NCI-H1436 treated with DMSO at 0.1 percent for 48 hours (cell line): ENCODE measurements around the gene NUP160.
"Not testable (repeated sequence)": the region's sequence is repeated elsewhere in the genome, so short reads cannot be mapped to it uniquely, and the experiment has no call there.

ENCODE experiments used
- DNase-seq: peaks from one replicate; lab custom pipeline; 2025; lab: John Stamatoyannopoulos, UW

Gene NUP160, protein sequence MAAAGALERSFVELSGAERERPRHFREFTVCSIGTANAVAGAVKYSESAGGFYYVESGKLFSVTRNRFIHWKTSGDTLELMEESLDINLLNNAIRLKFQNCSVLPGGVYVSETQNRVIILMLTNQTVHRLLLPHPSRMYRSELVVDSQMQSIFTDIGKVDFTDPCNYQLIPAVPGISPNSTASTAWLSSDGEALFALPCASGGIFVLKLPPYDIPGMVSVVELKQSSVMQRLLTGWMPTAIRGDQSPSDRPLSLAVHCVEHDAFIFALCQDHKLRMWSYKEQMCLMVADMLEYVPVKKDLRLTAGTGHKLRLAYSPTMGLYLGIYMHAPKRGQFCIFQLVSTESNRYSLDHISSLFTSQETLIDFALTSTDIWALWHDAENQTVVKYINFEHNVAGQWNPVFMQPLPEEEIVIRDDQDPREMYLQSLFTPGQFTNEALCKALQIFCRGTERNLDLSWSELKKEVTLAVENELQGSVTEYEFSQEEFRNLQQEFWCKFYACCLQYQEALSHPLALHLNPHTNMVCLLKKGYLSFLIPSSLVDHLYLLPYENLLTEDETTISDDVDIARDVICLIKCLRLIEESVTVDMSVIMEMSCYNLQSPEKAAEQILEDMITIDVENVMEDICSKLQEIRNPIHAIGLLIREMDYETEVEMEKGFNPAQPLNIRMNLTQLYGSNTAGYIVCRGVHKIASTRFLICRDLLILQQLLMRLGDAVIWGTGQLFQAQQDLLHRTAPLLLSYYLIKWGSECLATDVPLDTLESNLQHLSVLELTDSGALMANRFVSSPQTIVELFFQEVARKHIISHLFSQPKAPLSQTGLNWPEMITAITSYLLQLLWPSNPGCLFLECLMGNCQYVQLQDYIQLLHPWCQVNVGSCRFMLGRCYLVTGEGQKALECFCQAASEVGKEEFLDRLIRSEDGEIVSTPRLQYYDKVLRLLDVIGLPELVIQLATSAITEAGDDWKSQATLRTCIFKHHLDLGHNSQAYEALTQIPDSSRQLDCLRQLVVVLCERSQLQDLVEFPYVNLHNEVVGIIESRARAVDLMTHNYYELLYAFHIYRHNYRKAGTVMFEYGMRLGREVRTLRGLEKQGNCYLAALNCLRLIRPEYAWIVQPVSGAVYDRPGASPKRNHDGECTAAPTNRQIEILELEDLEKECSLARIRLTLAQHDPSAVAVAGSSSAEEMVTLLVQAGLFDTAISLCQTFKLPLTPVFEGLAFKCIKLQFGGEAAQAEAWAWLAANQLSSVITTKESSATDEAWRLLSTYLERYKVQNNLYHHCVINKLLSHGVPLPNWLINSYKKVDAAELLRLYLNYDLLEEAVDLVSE (N-terminal part only)

DNA sequence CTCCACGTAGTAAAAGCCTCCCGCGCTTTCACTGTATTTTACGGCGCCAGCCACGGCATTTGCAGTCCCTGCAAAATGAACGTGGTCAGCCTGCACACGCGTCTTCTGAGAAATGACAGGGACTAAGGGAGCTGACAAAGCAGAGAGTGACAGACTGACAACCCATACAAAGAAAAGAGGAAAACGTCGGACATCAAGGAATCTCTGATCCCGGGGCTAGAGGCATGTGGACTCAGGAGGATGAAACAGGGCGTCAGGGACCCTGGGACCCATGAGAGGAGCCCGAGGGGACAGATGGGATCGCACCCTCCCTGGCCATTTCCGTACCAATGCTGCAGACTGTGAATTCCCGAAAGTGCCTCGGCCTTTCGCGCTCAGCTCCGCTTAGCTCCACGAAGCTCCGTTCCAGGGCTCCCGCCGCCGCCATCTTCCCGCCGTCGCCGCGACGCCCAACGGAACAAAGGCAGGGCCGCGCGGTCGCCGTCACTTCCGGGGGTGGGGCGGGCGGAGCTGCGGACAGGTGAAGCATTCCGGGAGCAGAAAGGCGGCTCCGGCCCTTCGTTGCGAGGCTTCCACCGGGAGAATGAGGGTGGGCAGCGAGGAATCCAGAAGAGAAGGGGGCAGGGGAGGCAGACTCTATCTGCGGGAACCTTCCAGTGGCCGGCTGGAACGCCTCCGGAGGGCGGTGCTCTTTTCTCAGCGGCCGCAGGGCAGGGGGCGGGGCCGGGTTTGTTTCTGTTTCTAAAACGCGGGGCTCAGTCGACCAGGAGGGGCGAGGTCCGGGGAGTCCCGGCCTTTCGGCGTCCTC, at the start of gene NUP160:
NUP160 (minus strand) TSS at position 459 of the 808 bp plus-strand sequence; CDS start at position 427, 32 bp downstream.
- DNase-seq: no peak

DNA sequence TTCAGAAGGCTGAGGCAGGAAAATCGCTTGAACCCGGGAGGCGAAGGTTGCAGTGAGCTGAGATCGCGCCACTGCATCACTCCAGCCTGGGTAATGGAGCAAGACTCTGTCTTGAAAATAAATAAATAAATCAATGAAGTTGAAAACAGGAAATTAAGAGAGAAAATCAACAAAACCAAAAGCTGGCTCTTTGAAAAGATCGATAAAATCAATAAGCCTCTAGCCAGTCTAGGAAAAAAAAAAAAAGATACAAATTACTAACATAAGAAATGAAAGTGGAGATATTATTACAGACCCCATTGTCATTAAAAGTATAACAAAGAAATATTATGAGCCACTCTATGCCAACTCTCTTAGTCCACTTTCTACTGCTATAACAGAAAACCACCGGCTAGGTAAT, 48.0 kb upstream of the NUP160 start:
- no peak for DNase-seq

DNA sequence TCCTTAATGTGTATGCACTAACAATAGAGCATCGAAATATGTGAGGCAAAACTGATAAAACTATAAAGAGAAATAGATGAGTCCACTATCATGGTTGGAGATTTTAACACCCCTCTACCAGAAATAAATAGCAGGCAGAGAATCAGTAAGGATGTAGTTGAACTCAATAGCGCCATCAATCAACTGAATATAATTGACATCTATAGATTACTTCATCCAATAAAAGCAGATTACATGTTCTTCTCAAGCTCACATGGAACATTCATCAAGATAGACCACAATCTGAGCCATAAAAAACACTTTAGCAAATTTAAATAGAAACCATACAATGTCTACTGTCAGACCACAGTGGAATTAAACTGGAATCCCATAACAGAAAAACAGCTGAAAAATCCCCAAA, 46.9 kb upstream of the NUP160 start:
- no peak for DNase-seq

DNA sequence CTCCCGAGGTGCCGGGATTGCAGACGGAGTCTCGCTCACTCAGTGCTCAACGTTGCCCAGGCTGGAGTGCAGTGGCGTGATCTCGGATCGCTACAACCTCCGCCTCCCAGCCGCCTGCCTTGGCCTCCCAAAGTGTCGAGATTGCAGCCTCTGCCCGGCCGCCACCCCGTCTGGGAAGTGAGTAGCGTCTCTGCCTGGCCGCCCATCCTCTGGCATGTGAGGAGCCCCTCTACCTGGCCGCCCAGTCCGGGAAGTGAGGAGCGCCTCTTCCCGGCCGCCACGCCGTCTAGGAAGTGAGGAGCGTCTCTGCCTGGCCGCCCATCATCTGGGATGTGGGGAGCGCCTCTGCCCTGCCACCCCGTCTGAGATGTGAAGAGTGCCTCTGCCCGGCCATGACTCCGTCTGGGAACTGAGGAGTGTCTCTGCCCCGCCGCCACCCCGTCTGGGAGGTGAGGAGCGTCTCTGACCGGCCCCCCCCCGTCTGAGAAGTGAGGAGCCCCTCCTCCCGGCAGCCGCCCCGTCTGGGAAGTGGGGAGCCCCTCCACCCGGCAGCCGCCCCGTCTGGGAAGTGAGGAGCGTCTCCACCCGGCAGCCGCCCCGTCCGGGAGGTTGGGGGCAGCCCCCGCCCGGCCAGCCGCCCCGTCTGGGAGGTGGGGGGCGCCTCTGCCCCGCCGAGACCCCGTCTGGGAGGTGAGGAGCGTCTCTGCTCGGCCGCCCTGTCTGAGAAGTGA, 44.6 kb upstream of the NUP160 start:
- DNase-seq: not testable (repeated sequence)

DNA sequence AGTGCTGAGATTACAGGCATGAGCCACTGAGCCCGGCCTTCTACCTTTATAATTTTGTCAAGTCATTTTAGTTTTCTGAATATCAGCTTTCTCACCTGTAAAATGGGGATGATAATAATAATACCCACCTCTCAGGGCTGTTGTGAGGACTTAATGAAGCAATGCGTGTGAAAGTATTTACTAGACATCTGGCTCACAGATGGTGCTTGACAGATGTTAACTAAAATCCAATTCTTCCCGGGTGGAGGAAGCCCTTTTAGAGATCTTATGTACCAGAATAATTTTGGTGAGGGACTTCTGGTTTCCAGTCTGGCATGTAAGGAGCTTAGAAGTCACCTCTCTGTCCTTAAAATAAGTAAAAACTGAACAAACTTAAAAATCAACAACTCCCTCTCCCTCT, 43.7 kb upstream of the NUP160 start:
- DNase-seq: no peak

DNA sequence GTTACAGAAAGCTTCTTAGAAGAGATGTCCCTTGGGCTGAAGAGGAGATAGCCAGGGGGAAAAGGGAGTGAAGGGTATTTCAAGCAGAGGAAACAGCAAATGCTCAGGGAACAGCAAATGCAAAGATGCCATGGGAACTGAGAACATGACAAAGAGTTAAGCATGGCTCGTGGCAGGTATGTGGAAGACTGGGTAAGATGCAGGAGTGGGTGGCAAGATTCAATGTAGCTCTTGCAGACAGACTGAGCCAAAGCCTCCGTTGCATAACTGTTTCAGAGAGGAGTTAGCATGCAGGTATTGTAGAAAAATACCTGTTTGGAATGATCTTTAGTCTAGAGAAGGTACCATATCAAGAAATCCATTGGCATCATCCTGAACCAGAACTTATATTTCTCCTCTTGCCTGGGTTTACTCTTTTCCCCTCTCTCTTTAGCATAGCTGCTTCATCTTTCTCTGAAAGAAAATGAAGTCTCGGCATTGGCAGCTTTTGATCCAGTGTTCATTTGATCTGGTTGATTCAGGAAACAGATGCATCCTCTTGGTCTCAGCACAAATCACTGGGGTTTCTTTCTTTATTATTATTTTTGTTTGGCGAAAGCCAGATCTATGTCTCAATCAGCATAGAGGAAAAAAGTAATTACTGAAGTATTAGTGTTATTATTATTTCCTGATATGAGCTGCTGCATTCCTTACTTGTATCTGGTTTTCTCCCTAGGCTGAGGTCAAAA, 41.7 kb upstream of the NUP160 start:
- DNase-seq: no peak

DNA sequence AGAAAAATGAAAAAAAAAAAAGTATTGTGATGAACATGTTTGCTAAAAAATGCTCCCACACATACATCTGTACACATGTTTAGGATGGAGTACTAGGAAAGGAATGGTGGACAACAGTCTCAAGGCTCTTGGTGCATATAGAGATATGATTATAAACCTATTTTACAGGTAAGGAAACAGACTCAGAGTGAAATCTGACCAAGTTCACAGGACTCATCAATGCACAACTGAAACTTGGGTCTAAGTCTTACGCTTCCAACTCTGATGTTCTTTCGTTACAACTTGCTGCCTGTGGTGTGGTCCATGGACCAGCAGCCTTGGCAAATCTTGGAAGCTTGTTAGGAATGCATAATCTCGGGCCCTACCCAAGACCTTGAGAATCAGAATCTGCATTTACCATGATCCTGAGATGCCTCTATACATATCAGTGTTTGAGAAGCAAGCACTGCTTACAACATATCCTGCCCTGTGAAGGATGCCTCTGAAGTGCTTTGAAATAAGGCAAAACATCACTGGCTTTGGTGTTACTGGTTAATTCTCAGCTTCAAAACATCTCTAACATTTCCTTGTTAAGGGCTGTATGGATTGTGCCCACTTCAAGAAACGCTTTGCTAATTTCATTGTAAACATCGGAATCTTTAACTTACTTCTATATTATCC, 39.9 kb upstream of the NUP160 start:
- no peak for DNase-seq

DNA sequence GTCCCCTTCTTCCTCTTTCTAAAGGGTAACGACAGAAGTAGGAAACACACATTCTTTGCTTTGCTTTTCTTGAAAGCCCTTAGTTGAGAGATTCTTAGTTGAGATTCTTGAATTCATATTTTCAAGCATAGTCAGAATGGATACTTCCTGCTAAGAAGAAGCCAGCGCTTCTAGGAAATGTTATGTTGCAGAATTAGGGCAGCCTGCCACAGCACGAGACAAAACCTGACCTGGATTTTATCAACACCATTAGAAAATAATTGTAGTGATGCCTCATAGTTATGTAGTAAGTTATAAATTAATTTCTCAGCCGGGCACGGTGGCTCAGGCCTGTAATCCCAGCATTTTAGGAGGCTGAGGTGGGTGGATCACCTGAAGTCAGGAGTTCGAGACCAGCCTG, 37.9 kb upstream of the NUP160 start:
- DNase-seq: no peak

DNA sequence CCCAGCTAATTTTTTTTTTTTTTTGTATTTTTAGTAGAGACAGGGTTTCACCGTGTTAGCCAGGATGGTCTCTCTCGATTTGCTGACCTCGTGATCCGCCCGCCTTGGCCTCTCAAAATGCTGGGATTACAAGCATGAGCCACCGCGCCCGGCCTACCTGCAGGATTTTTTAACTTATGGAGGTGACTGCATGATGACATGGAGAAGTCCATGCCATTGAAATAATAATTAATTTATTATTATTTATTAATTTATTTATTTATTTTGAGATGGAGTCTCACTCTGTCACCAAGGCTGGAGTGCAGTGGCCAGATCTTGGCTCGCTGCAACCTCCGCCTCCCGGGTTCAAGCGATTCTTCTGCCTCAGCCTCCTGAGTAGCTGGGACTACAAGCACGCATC, 34.3 kb upstream of the NUP160 start:
- not testable (repeated sequence) for DNase-seq

DNA sequence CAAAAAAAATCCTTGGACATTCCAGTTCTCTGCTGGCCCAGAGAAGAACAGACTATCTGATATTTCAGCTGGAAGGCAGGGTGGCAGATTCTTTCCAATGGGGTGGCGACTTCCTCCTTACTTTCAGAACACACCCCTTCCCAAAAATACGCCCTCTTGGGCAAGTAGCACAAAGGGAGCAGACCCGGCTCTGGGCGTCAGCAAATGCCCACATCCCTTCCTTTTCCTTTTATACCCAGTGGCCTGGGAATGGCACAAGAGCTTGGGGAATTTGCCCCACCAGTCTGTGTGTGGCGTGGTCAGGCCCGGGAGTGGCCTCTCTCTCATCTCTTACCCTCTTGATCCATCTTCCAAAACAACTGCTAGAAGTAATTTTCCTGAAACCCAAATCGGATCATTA, 33.0 kb upstream of the NUP160 start:
- no peak for DNase-seq

DNA sequence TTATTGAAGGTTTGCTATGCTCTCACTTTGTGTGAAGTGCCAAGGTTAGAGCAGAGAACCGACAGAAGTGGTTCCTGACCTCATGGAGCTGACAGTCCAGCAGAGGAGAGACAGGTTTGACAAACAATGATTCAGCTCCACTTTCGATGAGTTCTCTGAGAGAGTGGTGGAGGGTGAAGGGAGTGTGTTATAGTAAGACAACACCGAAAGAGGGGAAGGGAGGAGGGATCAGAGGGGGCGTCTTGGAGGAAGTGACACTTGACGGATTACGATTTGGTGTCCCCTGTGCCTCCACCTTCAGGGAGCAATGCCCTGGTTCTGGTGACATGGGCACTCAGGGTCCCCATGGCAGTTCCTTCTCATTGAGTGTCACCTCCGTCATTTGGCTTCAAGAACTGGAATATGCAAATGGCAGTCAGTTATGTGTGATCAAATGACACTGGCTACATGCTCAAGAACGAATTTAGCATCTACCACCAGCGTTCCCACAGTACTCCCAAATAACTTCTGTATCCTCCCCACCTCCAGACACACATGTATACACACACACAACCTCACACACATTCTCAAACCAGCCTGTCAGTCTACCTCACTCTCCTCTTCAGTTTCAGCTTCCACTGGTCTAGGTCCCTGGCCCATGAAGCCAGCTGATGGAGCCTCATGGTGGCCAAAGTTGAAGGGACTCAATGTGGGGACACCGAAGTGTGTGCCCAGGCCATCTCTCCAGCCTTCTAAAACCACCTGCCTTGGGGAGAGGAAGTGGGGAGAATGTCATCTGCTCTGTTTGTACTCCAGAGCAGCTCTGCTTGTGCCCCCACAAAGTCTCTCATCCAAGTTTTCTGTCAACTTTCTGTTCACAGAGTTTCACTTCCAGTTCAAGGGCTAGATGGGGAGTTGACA, 31.4 kb upstream of the NUP160 start:
- no peak for DNase-seq

DNA sequence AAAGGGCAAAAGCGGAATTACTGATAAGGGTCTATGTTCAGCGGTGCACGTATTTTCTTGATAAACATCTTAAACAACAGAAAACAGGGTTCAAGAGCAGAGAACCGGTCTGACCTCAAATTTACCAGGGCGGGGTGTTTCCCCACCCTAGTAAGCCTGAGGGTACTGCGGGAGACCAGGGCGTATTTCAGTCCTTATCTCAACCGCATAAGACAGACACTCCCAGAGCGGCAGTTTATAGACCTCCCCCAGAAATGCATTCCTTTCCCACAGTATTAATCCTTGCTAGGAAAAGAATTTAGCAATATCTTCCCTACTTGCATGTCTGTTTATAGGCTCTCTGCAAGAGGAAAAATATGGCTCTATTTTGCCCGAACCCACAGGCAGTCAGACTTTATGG, 27.7 kb upstream of the NUP160 start:
- DNase-seq: not testable (repeated sequence)

DNA sequence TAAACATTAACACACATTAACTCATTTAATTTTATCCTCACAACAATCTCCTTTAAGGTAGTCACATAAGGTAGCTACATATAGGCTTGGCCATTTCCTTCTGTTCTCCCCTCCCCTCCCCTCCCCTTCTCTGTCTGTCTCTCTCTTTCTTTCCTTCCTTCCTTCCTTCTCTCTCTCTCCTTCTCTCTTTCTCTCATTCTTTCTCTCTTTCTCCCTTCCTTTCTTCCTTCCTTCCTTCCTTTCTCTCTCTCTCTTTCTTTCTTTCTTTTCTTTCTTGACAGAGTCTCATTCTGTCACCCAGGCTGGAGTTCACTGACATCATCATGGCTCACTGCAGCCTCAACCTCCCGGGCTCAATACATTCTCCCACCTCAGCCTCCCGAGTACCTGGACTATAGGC, 22.3 kb upstream of the NUP160 start:
- DNase-seq: no peak

DNA sequence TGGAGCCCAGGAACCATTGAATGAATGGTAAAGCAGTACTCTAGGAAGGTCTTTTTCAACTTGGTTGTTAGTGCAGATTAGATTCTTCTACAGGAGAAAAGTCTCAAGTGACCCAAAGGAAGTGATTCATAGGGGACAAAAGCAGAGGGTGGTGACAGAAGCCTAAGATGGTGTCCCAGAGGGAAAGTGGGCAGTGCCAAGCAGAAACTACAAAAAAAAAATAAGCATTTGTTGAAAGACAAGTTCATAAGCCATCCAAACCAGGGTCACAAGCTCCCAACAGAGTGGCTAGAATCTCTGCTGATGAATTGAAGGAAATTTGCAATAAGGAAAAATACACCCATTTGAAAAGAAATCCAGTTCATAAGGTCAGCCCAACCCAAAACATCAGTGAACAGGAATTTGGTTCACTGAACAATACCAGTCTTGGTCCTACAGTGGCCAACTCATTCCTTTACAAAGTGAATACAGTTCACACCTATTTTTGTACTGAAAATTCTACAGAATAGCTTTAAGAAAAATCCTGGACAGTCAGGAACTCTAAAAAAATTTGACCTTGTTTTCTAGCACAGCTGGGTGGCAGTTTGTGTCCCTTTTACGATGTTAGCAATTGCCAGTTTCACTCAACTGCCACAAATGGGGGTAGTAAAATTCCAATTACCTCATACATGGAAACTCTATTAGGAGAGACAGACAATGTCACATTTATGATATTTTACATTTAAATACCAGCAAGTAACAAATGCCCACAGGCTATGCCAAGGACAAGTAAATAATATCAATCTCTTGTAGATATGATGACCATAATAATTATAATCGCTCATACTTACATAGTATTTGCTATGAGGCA, 21.6 kb upstream of the NUP160 start:
- no peak for DNase-seq

DNA sequence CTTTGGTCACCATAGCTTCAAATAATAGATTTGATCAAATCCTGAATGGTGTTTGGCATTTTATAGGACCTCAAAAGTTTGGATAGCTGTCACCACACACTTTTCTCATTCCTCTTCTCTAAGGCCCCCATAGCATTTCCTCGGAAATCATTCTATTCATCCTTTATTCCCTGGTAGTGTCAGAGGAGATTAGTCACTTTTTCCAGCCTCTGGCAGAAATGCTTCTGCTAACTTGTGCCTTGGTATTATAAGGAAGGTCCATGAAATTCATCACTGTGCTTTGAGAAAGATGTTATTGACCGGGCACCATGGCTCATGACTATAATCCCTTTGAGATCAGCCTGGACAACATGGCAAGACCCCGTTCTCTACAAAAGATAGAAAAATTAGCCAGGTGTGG, 19.7 kb upstream of the NUP160 start:
- no peak for DNase-seq

DNA sequence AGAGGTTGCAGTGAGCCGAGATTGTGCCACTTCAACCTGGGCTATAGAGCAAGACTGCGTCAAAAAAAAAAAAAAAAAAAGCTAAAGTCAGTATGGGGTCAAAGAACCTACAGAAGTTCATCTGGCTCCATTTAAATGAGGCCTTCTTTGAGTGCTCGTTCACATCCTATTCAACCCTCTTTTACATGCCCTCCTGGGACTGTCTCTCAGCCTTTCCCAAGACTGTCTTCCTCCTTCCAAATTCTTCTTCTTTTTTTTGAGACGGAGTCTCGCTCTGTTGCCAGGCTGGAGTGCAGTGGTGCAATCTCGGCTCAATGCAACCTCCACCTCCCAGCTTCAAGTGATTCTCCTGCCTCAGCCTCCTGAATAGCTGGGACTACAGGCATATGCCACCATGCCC, 18.7 kb upstream of the NUP160 start:
- DNase-seq: not testable (repeated sequence)

DNA sequence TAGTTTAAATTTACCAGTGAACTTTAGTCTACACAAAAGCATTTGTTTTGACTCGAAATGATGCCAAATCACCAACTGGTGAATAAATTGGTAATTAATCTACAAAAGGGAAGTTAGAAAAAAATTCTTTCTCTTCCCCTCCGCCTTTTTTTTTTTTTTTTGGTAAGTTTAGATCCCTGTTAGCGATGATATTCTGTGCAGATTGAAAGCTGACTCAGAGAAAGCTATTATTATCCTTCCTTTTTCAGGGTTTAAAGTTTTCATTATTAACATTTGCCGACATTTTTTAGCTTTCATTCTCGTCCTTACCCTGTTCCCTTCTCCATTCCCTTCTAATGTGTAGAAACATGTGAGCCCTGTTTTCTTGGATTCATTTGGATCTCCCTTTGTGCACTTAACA, 16.8 kb upstream of the NUP160 start:
- no peak for DNase-seq
